IPS-20b (cell line): ENCODE results near the gene TMCO6.
"Not testable (repeated sequence)": the region's sequence is repeated elsewhere in the genome, so short reads cannot be mapped to it uniquely, and the experiment has no call there.

ENCODE experiments used
- H3K27ac ChIP-seq: one replicate; pipeline ENCODE4 v1.5.1; 2013; ENCODE audit warnings: low read length
- H3K27me3 ChIP-seq: 2 replicates; pipeline ENCODE4 v1.6.1; 2013; ENCODE audit warnings: mild to moderate bottlenecking, low read length, inconsistent platforms; ENCODE audit not compliant: insufficient read depth
- H3K36me3 ChIP-seq: 2 replicates; pipeline ENCODE4 v1.6.1; 2013; ENCODE audit warnings: low read depth, mild to moderate bottlenecking, inconsistent platforms, low read length, moderate library complexity; ENCODE audit not compliant: insufficient read depth
- H3K4me1 ChIP-seq: 2 replicates; pipeline ENCODE4 v1.6.1; 2013; ENCODE audit warnings: mild to moderate bottlenecking, control low read depth, inconsistent platforms, low read length, moderate library complexity; ENCODE audit not compliant: insufficient read depth
- H3K4me3 ChIP-seq: 2 replicates; pipeline ENCODE4 v1.5.1; 2013; ENCODE audit warnings: mild to moderate bottlenecking, low read length, inconsistent platforms
- H3K9ac ChIP-seq: 2 replicates; pipeline ENCODE4 v1.6.1; 2013; ENCODE audit warnings: low read depth, mild to moderate bottlenecking, inconsistent platforms, low read length, moderate library complexity
- H3K9me3 ChIP-seq: 2 replicates; pipeline ENCODE4 v1.6.1; 2013; ENCODE audit warnings: mild to moderate bottlenecking, low read depth, low read length, inconsistent platforms; ENCODE audit not compliant: insufficient read depth

TMCO6 gene

GRCh38 chr5:140658870-140659269 is 19.6 kb downstream of the TMCO6 start:
- no peaks in the 10 kb centered on the region for H3K4me1 ChIP-seq
- no peaks in the 10 kb centered on the region for H3K9me3 ChIP-seq
- H3K36me3 ChIP-seq, result peaks cover 86% of the 10 kb centered on the region

GRCh38 chr5:140660371-140660770 is 21.1 kb downstream of the TMCO6 start:
- H3K27ac ChIP-seq, H3K4me3 ChIP-seq, H3K4me1 ChIP-seq, H3K27me3 ChIP-seq, H3K9me3 ChIP-seq, H3K9ac ChIP-seq: not testable (repeated sequence)
- peaks cover 71% of the 10 kb centered on the region for H3K36me3 ChIP-seq

More at GRCh38 chr5:140658870-140659269, 19.6 kb downstream of the TMCO6 start:
- H3K4me3 ChIP-seq, result no peak overlapping the region
- no peak overlapping the region for H3K9ac ChIP-seq
- H3K27ac ChIP-seq, result no peak overlapping the region
- no peaks in the 10 kb centered on the region for H3K27me3 ChIP-seq

GRCh38 chr5:140664030-140664358 is 24.7 kb downstream of the TMCO6 start:
- peak overlapping the region; percentile 88 for H3K4me3 ChIP-seq
- H3K36me3 ChIP-seq, result peaks cover 64% of the 10 kb centered on the region
- H3K27ac ChIP-seq, result no peak overlapping the region
- H3K4me1 ChIP-seq, result no peaks in the 10 kb centered on the region
- H3K9ac ChIP-seq, result peak overlapping the region; percentile 79; the same call in 1 of the 2 replicates
- no peaks in the 10 kb centered on the region for H3K9me3 ChIP-seq
- no peaks in the 10 kb centered on the region for H3K27me3 ChIP-seq

- Histone ChIP-seq H3K9me3 (no peaks in the 10 kb centered on the region), H3K36me3 (peaks cover 64% of the 10 kb centered on the region), H3K9ac (peak within 1 kb of the TSS; percentile 79; the same call in 1 of the 2 replicates), H3K4me1 (no peaks in the 10 kb centered on the region), H3K4me3 (peak within 1 kb of the TSS; percentile 88), H3K27ac (no peak within 1 kb of the TSS), H3K27me3 (no peaks in the 10 kb centered on the region)
These were observed 25.3 kb downstream of the TMCO6 start, which contains the start of gene WDR55 for GRCh38 chr5:140664359-140665119. Gene WDR55, plus strand, starts transcription at chr5:140664904. Its CDS starts 9 bp downstream, at chr5:140664913.

GRCh38 chr5:140671035-140671434 is 31.8 kb downstream of the TMCO6 start:
- peaks cover 74% of the 10 kb centered on the region for H3K36me3 ChIP-seq
- not testable (repeated sequence) for H3K4me1 ChIP-seq, H3K9ac ChIP-seq

GRCh38 chr5:140671472-140672125 is 32.3 kb downstream of the TMCO6 start:
- H3K27ac ChIP-seq, result no peak overlapping the region
- H3K4me1 ChIP-seq, result 0 out of 2 replicates have a peak, but pooled peaks cover 3% of the 10 kb centered on the region
- H3K36me3 ChIP-seq, result peaks cover 80% of the 10 kb centered on the region
- H3K9me3 ChIP-seq, result no peaks in the 10 kb centered on the region
- H3K27me3 ChIP-seq, result no peaks in the 10 kb centered on the region
- H3K4me3 ChIP-seq, result no peak overlapping the region
- no peak overlapping the region; the same call in 1 of the 2 replicates for H3K9ac ChIP-seq

More at GRCh38 chr5:140671035-140671434, 31.8 kb downstream of the TMCO6 start:
- H3K27me3 ChIP-seq, H3K9me3 ChIP-seq, H3K4me3 ChIP-seq, H3K27ac ChIP-seq: not testable (repeated sequence)

- Histone ChIP-seq H3K36me3 (peaks cover 80% of the 10 kb centered on the region), H3K27ac (no peak overlapping the region), H3K9ac (no peak overlapping the region), H3K4me3 (no peak overlapping the region), H3K27me3 (no peaks in the 10 kb centered on the region), H3K4me1 (0 out of 2 replicates have a peak, but pooled peaks cover 3% of the 10 kb centered on the region), H3K9me3 (no peaks in the 10 kb centered on the region)
These were observed 33.4 kb downstream of the TMCO6 start for GRCh38 chr5:140672455-140673186.

GRCh38 chr5:140673187-140673976 is 34.1 kb downstream of the TMCO6 start, which contains the start of gene DND1:
Gene DND1, minus strand, starts transcription at chr5:140673576. Its CDS starts 34 bp downstream, at chr5:140673542.
- no peaks in the 10 kb centered on the region for H3K27me3 ChIP-seq
- 0 out of 2 replicates have a peak, but pooled peaks cover 3% of the 10 kb centered on the region for H3K4me1 ChIP-seq
- H3K27ac ChIP-seq, result no peak within 1 kb of the TSS
- H3K36me3 ChIP-seq, result peaks cover 79% of the 10 kb centered on the region
- H3K9me3 ChIP-seq, result no peaks in the 10 kb centered on the region
- no peak within 1 kb of the TSS for H3K9ac ChIP-seq
- no peak within 1 kb of the TSS for H3K4me3 ChIP-seq

GRCh38 chr5:140674211-140674610 is 35.0 kb downstream of the TMCO6 start:
- Histone ChIP-seq H3K9me3 (no peaks in the 10 kb centered on the region), H3K27me3 (no peaks in the 10 kb centered on the region), H3K27ac (no peak overlapping the region), H3K4me3 (no peak overlapping the region), H3K9ac (no peak overlapping the region), H3K4me1 (0 out of 2 replicates have a peak, but pooled peaks cover 3% of the 10 kb centered on the region), H3K36me3 (peaks cover 74% of the 10 kb centered on the region)

GRCh38 chr5:140674629-140675028 is 35.4 kb downstream of the TMCO6 start:
- 0 out of 2 replicates have a peak, but pooled peaks cover 3% of the 10 kb centered on the region for H3K4me1 ChIP-seq
- H3K27me3 ChIP-seq, result no peaks in the 10 kb centered on the region
- H3K27ac ChIP-seq, result no peak overlapping the region
- H3K36me3 ChIP-seq, result peaks cover 74% of the 10 kb centered on the region
- no peaks in the 10 kb centered on the region for H3K9me3 ChIP-seq
- no peak overlapping the region for H3K4me3 ChIP-seq
- H3K9ac ChIP-seq, result no peak overlapping the region

GRCh38 chr5:140677947-140678346 is 38.7 kb downstream of the TMCO6 start:
- Histone ChIP-seq H3K36me3 (peaks cover 79% of the 10 kb centered on the region), H3K9me3 (no peaks in the 10 kb centered on the region), H3K4me1 (no peaks in the 10 kb centered on the region), H3K4me3 (no peak overlapping the region), H3K27me3 (no peaks in the 10 kb centered on the region), H3K9ac (no peak overlapping the region), H3K27ac (no peak overlapping the region)
